Stimulated activated CD4-positive, alpha-beta T cell treated with anti-CD3 and anti-CD28 coated beads, Interleukin-15, amount 100 ng/mL, for 1 hour (primary cell): ENCODE results near the gene ARL8A.
"Not testable (repeated sequence)": the region's sequence is repeated elsewhere in the genome, so short reads cannot be mapped to it uniquely, and the experiment has no call there.

Experiments used
- DNase-seq, 2 donors: peaks; one replicate each; pipeline ENCODE4 v3.0.0-alpha.2; 2020; ENCODE audit warnings: low read depth in 1 of 2, low spot score in 1 of 2

The ARL8A gene

GRCh38 chr1:202144402-202145067 is at the start of gene ARL8A:
ARL8A (minus strand) TSS chr1:202144737; CDS start chr1:202144572, 165 bp downstream.
- DNase-seq, result peak; percentile 41 to 62

GRCh38 chr1:202194328-202194648 is 49.8 kb upstream of the ARL8A start:
- DNase-seq, result no peak

- DNase-seq, result no peak
Measured at GRCh38 chr1:202193614-202194327, 49.2 kb upstream of the ARL8A start, which contains the start of gene LGR6. LGR6 (plus strand) TSS chr1:202193799; CDS start chr1:202193990, 191 bp downstream.

GRCh38 chr1:202192770-202193613 is 48.5 kb upstream of the ARL8A start:
- DNase-seq, result peak; percentile 22 to 33

GRCh38 chr1:202191391-202191790 is 46.9 kb upstream of the ARL8A start:
- not testable (repeated sequence) for DNase-seq

GRCh38 chr1:202189918-202190715 is 45.6 kb upstream of the ARL8A start:
- no peak for DNase-seq

GRCh38 chr1:202189001-202189790 is 44.7 kb upstream of the ARL8A start:
- peak; percentile 55 to 68 for DNase-seq

GRCh38 chr1:202187697-202188407 is 43.3 kb upstream of the ARL8A start:
- DNase-seq, result no peak

GRCh38 chr1:202187041-202187671 is 42.6 kb upstream of the ARL8A start:
- DNase-seq, result no peak

- no peak for DNase-seq
Measured at GRCh38 chr1:202186327-202186726, 41.8 kb upstream of the ARL8A start.

GRCh38 chr1:202184750-202185460 is 40.4 kb upstream of the ARL8A start:
- peak; percentile 34 to 59 for DNase-seq

GRCh38 chr1:202182040-202182877 is 37.7 kb upstream of the ARL8A start:
- DNase-seq, result no peak

- DNase-seq, result no peak
Measured at GRCh38 chr1:202181586-202181985, 37.0 kb upstream of the ARL8A start.

- not testable (repeated sequence) for DNase-seq
Measured at GRCh38 chr1:202180751-202181139, 36.2 kb upstream of the ARL8A start.

GRCh38 chr1:202179828-202180750 is 35.6 kb upstream of the ARL8A start:
- no peak for DNase-seq
